H1 (cell line): ENCODE results near the gene ZBTB20. TPM values are rescaled to one million over a fixed set of nuclear protein-coding genes. Genes with fewer than 3 reads are reported as not detected.

ENCODE experiments used
- CTCF ChIA-PET: fragments of 300-600 bp; sonication (Branson Sonifier 250); formaldehyde crosslinking; loops from one replicate; lab custom pipeline; 2021; ENCODE audit not compliant: partially characterized antibody; lab: Charles Lee
- POLR2A ChIA-PET: fragments of 300-600 bp; sonication (Branson Sonifier 250); formaldehyde crosslinking; loops from one replicate; lab custom pipeline; 2021; ENCODE audit warnings: inconsistent platforms; ENCODE audit not compliant: partially characterized antibody; lab: Charles Lee
- DNase-seq, 2 experiments: peaks; one replicate each; pipeline versions ENCODE4 v3.0.0 to v3.0.0-alpha.2; 2010 to 2022; ENCODE audit warnings: low spot score in 2 of 2, low read depth in 1 of 2, mixed read lengths in 1 of 2
- FAIRE-seq: peaks from 2 replicates; lab custom pipeline; 2011; peaks lifted over from hg19 to GRCh38; lab: Jason Lieb, UNC
- H2AFZ ChIP-seq: 2 replicates; pipeline ENCODE4 v1.8.1; 2012; ENCODE audit warnings: low read length, inconsistent platforms
- H2AK5ac ChIP-seq: 2 replicates; pipeline ENCODE4 v1.6.1; 2013; ENCODE audit warnings: low read depth, low read length
- H2BK120ac ChIP-seq: replicated peaks from 2 replicates; pipeline ENCODE3; 2013; ENCODE audit warnings: low read depth, low read length, inconsistent platforms
- H2BK12ac ChIP-seq: 2 replicates; pipeline ENCODE4 v1.6.1; 2013; ENCODE audit warnings: low read depth, low read length
- H2BK15ac ChIP-seq: 2 replicates; pipeline ENCODE4 v1.6.1; 2013; ENCODE audit warnings: low read length
- H2BK20ac ChIP-seq: 2 replicates; pipeline ENCODE4 v1.6.1; 2013; ENCODE audit warnings: low read length
- H2BK5ac ChIP-seq: 2 replicates; pipeline ENCODE4 v1.6.1; 2013; ENCODE audit warnings: low read depth, low read length
- H3K14ac ChIP-seq: 2 replicates; pipeline ENCODE4 v1.6.1; 2013; ENCODE audit warnings: inconsistent platforms; ENCODE audit not compliant: insufficient read length
- H3K18ac ChIP-seq: 2 replicates; pipeline ENCODE4 v1.6.1; 2013; ENCODE audit warnings: low read length; ENCODE audit errors: extremely low read depth
- H3K23ac ChIP-seq: 2 replicates; pipeline ENCODE4 v1.6.1; 2013; ENCODE audit warnings: inconsistent platforms; ENCODE audit not compliant: insufficient read length
- H3K23me2 ChIP-seq: 2 replicates; pipeline ENCODE4 v1.6.1; 2013; ENCODE audit warnings: low read depth, low read length
- H3K27ac ChIP-seq: 2 replicates; pipeline ENCODE4 v1.6.1; 2011; ENCODE audit warnings: low read depth, low read length, inconsistent platforms
- H3K27me3 ChIP-seq, 4 experiments: replicated peaks in 1 of 4; 1 replicate in 1 of 4; 2 replicates in 3 of 4; pipeline versions ENCODE4 v1.6.1 to v1.8.1; 2011 to 2013; ENCODE audit warnings: low read length in 3 of 4, mild to moderate bottlenecking in 3 of 4, inconsistent platforms in 2 of 4, mixed read lengths in 2 of 4, moderate library complexity in 1 of 4; ENCODE audit not compliant: control insufficient read depth in 3 of 4, insufficient read depth in 3 of 4; ENCODE audit errors: extremely low read depth in 1 of 4
- H3K36me3 ChIP-seq, 4 experiments: 2 replicates each; pipeline versions ENCODE4 v1.6.1 to v1.8.1; 2011 to 2013; ENCODE audit warnings: mild to moderate bottlenecking in 4 of 4, low read length in 3 of 4, moderate library complexity in 2 of 4, control low read depth in 1 of 4, inconsistent platforms in 1 of 4; ENCODE audit not compliant: insufficient read depth in 4 of 4, control insufficient read depth in 2 of 4
- H3K4ac ChIP-seq: replicated peaks from 2 replicates; pipeline ENCODE3; 2013; ENCODE audit warnings: low read length, low read depth, mixed read lengths, inconsistent platforms; ENCODE audit not compliant: insufficient read length
- H3K4me1 ChIP-seq, 4 experiments: replicated peaks in 1 of 4; 1 replicate in 1 of 4; 2 replicates in 3 of 4; pipeline versions ENCODE4 v1.6.1 to v1.8.1; 2011 to 2013; ENCODE audit warnings: low read length in 3 of 4, inconsistent platforms in 2 of 4, mixed read lengths in 1 of 4; ENCODE audit not compliant: insufficient read depth in 4 of 4, control insufficient read depth in 3 of 4
- H3K4me2 ChIP-seq, 2 experiments: 2 replicates each; pipeline versions ENCODE4 v1.6.1 to v1.8.1; 2011 to 2013; ENCODE audit warnings: low read depth in 2 of 2, low read length in 2 of 2, control low read depth in 1 of 2, inconsistent platforms in 1 of 2, mild to moderate bottlenecking in 1 of 2; ENCODE audit not compliant: insufficient read depth in 1 of 2
- H3K4me3 ChIP-seq, 4 experiments: fragments of 200-600, 300-600 bp in 1 of 4; sonication (generic), shearing (Covaris generic), sonication (Bioruptor Twin) in 1 of 4; 2 replicates each; pipeline versions ENCODE4 v1.5.1 to v1.8.1; 2011 to 2016; ENCODE audit warnings: low read length in 4 of 4, low read depth in 3 of 4, control low read depth in 2 of 4, inconsistent platforms in 2 of 4, mild to moderate bottlenecking in 2 of 4, mixed read lengths in 1 of 4, moderate library complexity in 1 of 4; ENCODE audit not compliant: insufficient read depth in 2 of 4; ENCODE audit errors: extremely low read depth in 1 of 4
- H3K56ac ChIP-seq: replicated peaks from 2 replicates; pipeline ENCODE3; 2013; ENCODE audit warnings: low read depth, mild to moderate bottlenecking, mixed read lengths, low read length, inconsistent platforms; ENCODE audit not compliant: insufficient read length
- H3K79me1 ChIP-seq: 2 replicates; pipeline ENCODE4 v1.6.1; 2013; ENCODE audit warnings: low read depth, low read length, control low read depth
- H3K79me2 ChIP-seq, 2 experiments: 2 replicates each; pipeline versions ENCODE4 v1.6.1 to v1.8.1; 2012 to 2013; ENCODE audit warnings: low read length in 2 of 2, mild to moderate bottlenecking in 2 of 2, inconsistent platforms in 1 of 2; ENCODE audit not compliant: insufficient read depth in 2 of 2, control insufficient read depth in 1 of 2
- H3K9ac ChIP-seq, 4 experiments: replicated peaks in 1 of 4; 1 replicate in 1 of 4; 2 replicates in 3 of 4; pipeline versions ENCODE4 v1.6.1 to v1.8.1; 2011 to 2013; ENCODE audit warnings: low read depth in 3 of 4, low read length in 3 of 4, control low read depth in 2 of 4, mild to moderate bottlenecking in 2 of 4, moderate library complexity in 2 of 4, inconsistent platforms in 1 of 4; ENCODE audit errors: extremely low read depth in 1 of 4
- H3K9me3 ChIP-seq, 2 experiments: 2 replicates each; pipeline versions ENCODE4 v1.6.1 to v1.8.1; 2012 to 2013; ENCODE audit warnings: mild to moderate bottlenecking in 2 of 2, moderate library complexity in 2 of 2, control low read depth in 1 of 2, inconsistent platforms in 1 of 2, low read depth in 1 of 2, low read length in 1 of 2, mixed read lengths in 1 of 2; ENCODE audit not compliant: insufficient read depth in 2 of 2
- H4K20me1 ChIP-seq, 2 experiments: replicated peaks in 1 of 2; 2 replicates each; pipeline versions ENCODE3 to v1.8.1; 2011 to 2013; ENCODE audit warnings: inconsistent platforms in 2 of 2, low read length in 2 of 2, mild to moderate bottlenecking in 1 of 2; ENCODE audit not compliant: insufficient read depth in 2 of 2, control insufficient read depth in 1 of 2
- H4K5ac ChIP-seq: 2 replicates; pipeline ENCODE4 v1.6.1; 2013; ENCODE audit warnings: low read length, low read depth, mixed read lengths, inconsistent platforms; ENCODE audit not compliant: insufficient read length
- H4K8ac ChIP-seq: 2 replicates; pipeline ENCODE4 v1.8.0; 2013; ENCODE audit warnings: mild to moderate bottlenecking, moderate library complexity, low read length, inconsistent platforms; ENCODE audit not compliant: insufficient read depth; ENCODE audit errors: extremely low read depth
- H4K91ac ChIP-seq: replicated peaks from 2 replicates; pipeline ENCODE3; 2013; ENCODE audit warnings: low read length, mixed read lengths, inconsistent platforms; ENCODE audit not compliant: insufficient read length
- BACH1 ChIP-seq: IDR thresholded peaks from 2 replicates; pipeline ENCODE4 v1.6.1; 2012; ENCODE audit warnings: low read length, improper control_type of control experiment
- CHD2 ChIP-seq: IDR thresholded peaks from 2 replicates; pipeline ENCODE4 v1.6.1; 2012; ENCODE audit warnings: low read length, improper control_type of control experiment
- CTBP2 ChIP-seq: IDR thresholded peaks from 2 replicates; pipeline ENCODE4 v1.7.0; 2011; ENCODE audit warnings: borderline replicate concordance, mild to moderate bottlenecking, moderate library complexity, mixed read lengths, low read length; ENCODE audit not compliant: insufficient read depth, insufficient read length
- GTF2F1 ChIP-seq: IDR thresholded peaks from 2 replicates; pipeline ENCODE4 v1.6.1; 2012; ENCODE audit warnings: low read depth, low read length, improper control_type of control experiment, borderline replicate concordance
- HDAC2 ChIP-seq, 2 experiments: fragments of 300-600 bp in 1 of 2; sonication (generic) in 1 of 2; IDR thresholded peaks; 2 replicates each; pipeline ENCODE4 v1.6.1; 2011 to 2012; ENCODE audit warnings: low read depth in 2 of 2, low read length in 2 of 2, mild to moderate bottlenecking in 2 of 2, moderate library complexity in 2 of 2, borderline replicate concordance in 1 of 2, inconsistent platforms in 1 of 2
- KDM1A ChIP-seq: fragments of 200-600, 300-600 bp; sonication (generic); IDR thresholded peaks from 2 replicates; pipeline ENCODE4 v1.7.1; 2016; ENCODE audit warnings: mild to moderate bottlenecking, low read length, borderline replicate concordance
- KDM5A ChIP-seq: fragments of 200-600 bp; IDR thresholded peaks from 2 replicates; pipeline ENCODE4 v1.7.1; 2012; ENCODE audit warnings: mild to moderate bottlenecking, low read length, inconsistent platforms, mixed read lengths
- SP1 ChIP-seq: IDR thresholded peaks from 2 replicates; pipeline ENCODE4 v1.6.1; 2011; ENCODE audit warnings: low read depth, low read length
- SP2 ChIP-seq: IDR thresholded peaks from 2 replicates; pipeline ENCODE4 v1.6.1; 2012; ENCODE audit warnings: mild to moderate bottlenecking, low read length, inconsistent platforms
- TAF1 ChIP-seq: IDR thresholded peaks from 2 replicates; pipeline ENCODE4 v1.6.1; 2011; ENCODE audit warnings: mild to moderate bottlenecking, low read depth, low read length
- TCF12 ChIP-seq: IDR thresholded peaks from 2 replicates; pipeline ENCODE4 v1.6.1; 2011; ENCODE audit warnings: low read depth, mild to moderate bottlenecking, low read length
- WGBS, 2 experiments: shearing (Covaris generic) in 1 of 2; methylation state at CpG; one replicate each; pipeline versions ENCODE4 v1.1.6 to v1.1.7; 2013 to 2015; ENCODE audit warnings: low lambda C conversion rate in 2 of 2, mixed read lengths in 2 of 2, inconsistent platforms in 1 of 2, low coverage in 1 of 2, missing lambda C conversion rate in 1 of 2; ENCODE audit not compliant: insufficient replicate concordance in 2 of 2, insufficient coverage in 1 of 2, insufficient read length in 1 of 2; ENCODE audit errors: extremely low coverage in 1 of 2, missing lambda C conversion rate in 1 of 2; 5-methylcytosine and 5-hydroxymethylcytosine counted together
- polyA plus RNA-seq, 7 experiments: library from polyadenylated mRNA; depleted of rRNA in 3 of 7; stranded (reverse) in 5 of 7; unstranded in 2 of 7; fragments of >200 nt in 5 of 7; fragments of 200-250 nt in 2 of 7; gene quantifications; 1 replicate in 5 of 7; 2 replicates in 1 of 7; 4 replicates in 1 of 7; pipeline versions ENCODE4 v1.2.1 to v1.2.3, GENCODE V29; 2011 to 2013; ENCODE audit warnings: missing spikeins in 2 of 7, mixed read lengths in 2 of 7
- total RNA-seq: library from RNA; stranded (reverse); fragmentation: NEBNext Ultra II Directional; extraction: Animal tissue kit (Norgen Biotek cat#: 25700); gene quantifications from 2 replicates; pipeline ENCODE4 v1.2.1, GENCODE V29; 2021
- TF ChIP-seq, protein P1 (sequence below), 3 experiments: IDR thresholded peaks; 1 replicate in 2 of 3; 2 replicates in 1 of 3; pipeline versions ENCODE4 v1.5.1 to v1.6.1; 2011; ENCODE audit warnings: low read length in 3 of 3, mild to moderate bottlenecking in 3 of 3, inconsistent platforms in 2 of 3, low read depth in 1 of 3, moderate library complexity in 1 of 3; ENCODE audit not compliant: insufficient read depth in 1 of 3; ENCODE audit errors: control extremely low read depth in 1 of 3

The ZBTB20 gene
- total and polyA plus RNA-seq, 2 of the 8 experiments (the other 6 are each of a cell fraction or from before 2014, with no cell fraction given): 0.35 to 1.3 TPM

GRCh38 chr3:114860531-114860930 lies 286.6 kb downstream of the ZBTB20 start:
- Histone ChIP-seq H3K56ac (no peak overlapping the region), H3K23ac (no peak overlapping the region), H4K8ac (no peak overlapping the region), H3K23me2 (no peaks in the 10 kb centered on the region), H4K5ac (no peak overlapping the region), H3K9ac (no peak overlapping the region), H3K4ac (no peak overlapping the region), H3K27ac (no peak overlapping the region), H2BK12ac (no peak overlapping the region), H3K18ac (no peak overlapping the region), H3K4me3 (no peak overlapping the region), H3K27me3 (no peaks in the 10 kb centered on the region), H3K9me3 (no peaks in the 10 kb centered on the region), H3K4me2 (no peak overlapping the region), H2BK20ac (no peak overlapping the region), H2AK5ac (no peak overlapping the region), H4K20me1 (no peaks in the 10 kb centered on the region), H2BK120ac (no peak overlapping the region), H2AFZ (no peak overlapping the region), H3K36me3 (no peaks in the 10 kb centered on the region), H2BK15ac (no peak overlapping the region), H2BK5ac (no peak overlapping the region), H3K79me1 (no peaks in the 10 kb centered on the region), H3K79me2 (no peaks in the 10 kb centered on the region), H3K14ac (no peak overlapping the region), H4K91ac (no peak overlapping the region), H3K4me1 (peaks cover 0 to 4% (median 0%) of the 10 kb centered on the region in 4 experiments; a peak in 1 of 7 replicates)
- ChIA-PET CTCF (interaction anchor here (1.0 kb wide), 1 partner anchor 39 kb away, joined by 4 read pairs; no protein-coding TSS in a partner anchor), POLR2A (no interaction called here)
- FAIRE-seq (no peak), DNase-seq (no peak)
- WGBS, 2 experiments: 90% methylated on average over 2 of the region's 2 CpGs; no CpG with 5 or more reads in 1 of the 2 experiments
- TF ChIP-seq, protein P1, sequence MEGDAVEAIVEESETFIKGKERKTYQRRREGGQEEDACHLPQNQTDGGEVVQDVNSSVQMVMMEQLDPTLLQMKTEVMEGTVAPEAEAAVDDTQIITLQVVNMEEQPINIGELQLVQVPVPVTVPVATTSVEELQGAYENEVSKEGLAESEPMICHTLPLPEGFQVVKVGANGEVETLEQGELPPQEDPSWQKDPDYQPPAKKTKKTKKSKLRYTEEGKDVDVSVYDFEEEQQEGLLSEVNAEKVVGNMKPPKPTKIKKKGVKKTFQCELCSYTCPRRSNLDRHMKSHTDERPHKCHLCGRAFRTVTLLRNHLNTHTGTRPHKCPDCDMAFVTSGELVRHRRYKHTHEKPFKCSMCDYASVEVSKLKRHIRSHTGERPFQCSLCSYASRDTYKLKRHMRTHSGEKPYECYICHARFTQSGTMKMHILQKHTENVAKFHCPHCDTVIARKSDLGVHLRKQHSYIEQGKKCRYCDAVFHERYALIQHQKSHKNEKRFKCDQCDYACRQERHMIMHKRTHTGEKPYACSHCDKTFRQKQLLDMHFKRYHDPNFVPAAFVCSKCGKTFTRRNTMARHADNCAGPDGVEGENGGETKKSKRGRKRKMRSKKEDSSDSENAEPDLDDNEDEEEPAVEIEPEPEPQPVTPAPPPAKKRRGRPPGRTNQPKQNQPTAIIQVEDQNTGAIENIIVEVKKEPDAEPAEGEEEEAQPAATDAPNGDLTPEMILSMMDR (IDR thresholded peaks at IDR 0.05; ENCODE audit: control extremely low read depth in 1 of 3, insufficient read depth in 1 of 3, low read depth in 1 of 3, low read length in 3 of 3): no peak
- TF ChIP-seq KDM5A (no peak), CHD2 (no peak), HDAC2 (IDR thresholded peaks at IDR 0.05; ENCODE audit: borderline replicate concordance in 1 of 2, low read depth in 2 of 2, low read length in 2 of 2) (no peak), SP2 (no peak), CTBP2 (no peak), GTF2F1 (no peak), TCF12 (no peak), BACH1 (no peak), KDM1A (no peak), TAF1 (no peak), SP1 (no peak)
